GM20000 (cell line): ENCODE results near the gene SATB2.

Experiments
- DNase-seq: peaks from one replicate; pipeline ENCODE4 v3.0.0; 2012; ENCODE audit warnings: low spot score
- TF ChIP-seq, protein P1 (sequence below): IDR thresholded peaks from 2 replicates; pipeline ENCODE4 v1.5.1; 2012; ENCODE audit warnings: mild to moderate bottlenecking, control low read depth; ENCODE audit errors: extremely low read depth, missing control alignments

SATB2 gene

GRCh38 chr2:199460101-199460671, 2.4 kb upstream of the SATB2 start:
- DNase-seq = peak; percentile 32
- TF ChIP-seq, protein P1, sequence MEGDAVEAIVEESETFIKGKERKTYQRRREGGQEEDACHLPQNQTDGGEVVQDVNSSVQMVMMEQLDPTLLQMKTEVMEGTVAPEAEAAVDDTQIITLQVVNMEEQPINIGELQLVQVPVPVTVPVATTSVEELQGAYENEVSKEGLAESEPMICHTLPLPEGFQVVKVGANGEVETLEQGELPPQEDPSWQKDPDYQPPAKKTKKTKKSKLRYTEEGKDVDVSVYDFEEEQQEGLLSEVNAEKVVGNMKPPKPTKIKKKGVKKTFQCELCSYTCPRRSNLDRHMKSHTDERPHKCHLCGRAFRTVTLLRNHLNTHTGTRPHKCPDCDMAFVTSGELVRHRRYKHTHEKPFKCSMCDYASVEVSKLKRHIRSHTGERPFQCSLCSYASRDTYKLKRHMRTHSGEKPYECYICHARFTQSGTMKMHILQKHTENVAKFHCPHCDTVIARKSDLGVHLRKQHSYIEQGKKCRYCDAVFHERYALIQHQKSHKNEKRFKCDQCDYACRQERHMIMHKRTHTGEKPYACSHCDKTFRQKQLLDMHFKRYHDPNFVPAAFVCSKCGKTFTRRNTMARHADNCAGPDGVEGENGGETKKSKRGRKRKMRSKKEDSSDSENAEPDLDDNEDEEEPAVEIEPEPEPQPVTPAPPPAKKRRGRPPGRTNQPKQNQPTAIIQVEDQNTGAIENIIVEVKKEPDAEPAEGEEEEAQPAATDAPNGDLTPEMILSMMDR = no peak

DNA sequence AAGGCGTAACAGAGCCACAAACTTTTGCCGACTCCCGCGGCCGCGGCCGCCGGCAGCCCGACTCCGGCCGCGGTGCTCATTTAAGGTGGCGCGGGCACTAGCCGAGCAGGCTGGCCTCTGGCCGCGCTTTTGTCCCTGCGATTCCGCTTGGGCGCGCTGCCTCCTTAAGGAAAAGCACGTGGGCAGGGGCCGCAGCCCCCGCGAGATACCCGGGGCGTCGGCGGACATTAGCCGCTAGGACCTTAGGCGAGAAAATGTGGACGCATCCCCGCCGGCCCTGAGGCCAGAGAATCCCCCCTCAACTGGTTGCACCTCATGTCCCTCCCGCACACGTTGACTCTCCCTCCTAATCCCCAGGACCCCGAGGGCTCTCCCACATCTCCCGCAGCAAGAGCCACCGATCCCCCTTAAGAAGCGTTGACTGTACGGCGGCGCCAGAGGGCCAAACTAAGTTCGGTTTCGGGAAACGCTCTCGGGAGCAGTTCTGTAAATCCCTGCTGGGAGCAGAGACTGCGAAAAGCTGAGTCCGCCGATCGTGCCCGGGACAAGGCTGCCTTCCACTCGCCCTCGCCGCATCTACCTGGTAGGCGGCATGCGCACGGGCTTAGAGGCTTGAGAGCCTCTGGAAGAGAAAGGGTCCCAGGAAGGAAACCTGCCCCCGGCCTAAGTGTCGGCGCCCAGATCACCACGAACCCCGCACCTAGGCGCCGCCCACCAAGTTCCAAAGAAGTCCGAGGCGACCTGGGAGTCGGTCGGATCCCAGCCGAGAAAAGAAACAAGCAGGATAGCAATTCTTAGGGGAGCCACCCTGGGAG, 1.8 kb upstream of the SATB2 start:
- DNase-seq = peak; percentile 73

GRCh38 chr2:199458806-199459285, 1.1 kb upstream of the SATB2 start:
- TF ChIP-seq, protein P1 = no peak
- peak; percentile 66 for DNase-seq

More for the DNA sequence above, 1.8 kb upstream of the SATB2 start:
- TF ChIP-seq, protein P1 = no peak

GRCh38 chr2:199458009-199458805, 468 bp upstream of the SATB2 start:
- no peak for DNase-seq
- TF ChIP-seq, protein P1 = no peak

GRCh38 chr2:199456383-199457146, 1.2 kb downstream of the SATB2 start:
- no peak for DNase-seq
- TF ChIP-seq, protein P1 = no peak

DNA sequence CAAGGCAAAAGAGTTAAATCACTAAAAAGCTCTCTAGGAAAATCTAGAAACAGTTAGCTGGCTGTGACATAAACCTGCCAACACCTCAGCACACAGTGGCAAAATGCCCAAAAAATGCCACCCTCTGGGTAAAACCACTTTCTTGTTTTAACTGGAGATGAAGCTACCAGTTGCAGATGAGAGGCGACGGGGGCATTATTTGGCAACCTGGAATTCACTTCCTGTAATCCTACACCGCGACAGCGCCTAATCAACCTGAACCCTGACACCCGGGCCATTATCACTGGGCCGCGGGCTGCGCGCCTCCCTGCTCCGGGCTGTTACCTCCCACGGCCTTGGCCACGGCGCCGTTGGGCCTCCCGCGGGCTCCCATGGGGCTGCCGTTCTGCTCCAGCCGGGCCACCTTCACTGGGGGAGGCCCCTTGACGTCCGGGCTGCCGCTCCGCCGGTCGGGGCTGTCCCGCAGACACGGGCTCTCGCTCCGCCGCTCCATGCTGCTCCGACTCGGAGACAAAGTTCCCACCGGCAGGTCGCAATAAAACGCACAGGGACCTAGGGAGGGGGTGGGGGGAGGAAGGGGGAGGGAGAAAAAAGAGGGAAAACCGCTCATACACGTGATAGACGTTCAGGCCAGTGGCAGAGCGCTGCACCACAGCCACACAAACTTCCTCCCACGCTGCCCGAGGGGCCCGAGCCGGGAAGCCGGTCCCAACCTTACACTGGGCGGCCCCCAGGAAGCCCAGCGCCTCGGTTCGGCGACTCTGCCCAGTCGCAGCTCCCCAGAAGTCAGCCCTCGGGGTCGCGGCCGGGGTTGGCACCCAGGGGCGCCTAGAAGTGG, 2.0 kb downstream of the SATB2 start:
- peak; percentile 41 for DNase-seq

More for the DNA sequence above, 2.0 kb downstream of the SATB2 start:
- TF ChIP-seq, protein P1 = no peak
